ENCODE results near the gene BTG1.

The BTG1 gene

DNA sequence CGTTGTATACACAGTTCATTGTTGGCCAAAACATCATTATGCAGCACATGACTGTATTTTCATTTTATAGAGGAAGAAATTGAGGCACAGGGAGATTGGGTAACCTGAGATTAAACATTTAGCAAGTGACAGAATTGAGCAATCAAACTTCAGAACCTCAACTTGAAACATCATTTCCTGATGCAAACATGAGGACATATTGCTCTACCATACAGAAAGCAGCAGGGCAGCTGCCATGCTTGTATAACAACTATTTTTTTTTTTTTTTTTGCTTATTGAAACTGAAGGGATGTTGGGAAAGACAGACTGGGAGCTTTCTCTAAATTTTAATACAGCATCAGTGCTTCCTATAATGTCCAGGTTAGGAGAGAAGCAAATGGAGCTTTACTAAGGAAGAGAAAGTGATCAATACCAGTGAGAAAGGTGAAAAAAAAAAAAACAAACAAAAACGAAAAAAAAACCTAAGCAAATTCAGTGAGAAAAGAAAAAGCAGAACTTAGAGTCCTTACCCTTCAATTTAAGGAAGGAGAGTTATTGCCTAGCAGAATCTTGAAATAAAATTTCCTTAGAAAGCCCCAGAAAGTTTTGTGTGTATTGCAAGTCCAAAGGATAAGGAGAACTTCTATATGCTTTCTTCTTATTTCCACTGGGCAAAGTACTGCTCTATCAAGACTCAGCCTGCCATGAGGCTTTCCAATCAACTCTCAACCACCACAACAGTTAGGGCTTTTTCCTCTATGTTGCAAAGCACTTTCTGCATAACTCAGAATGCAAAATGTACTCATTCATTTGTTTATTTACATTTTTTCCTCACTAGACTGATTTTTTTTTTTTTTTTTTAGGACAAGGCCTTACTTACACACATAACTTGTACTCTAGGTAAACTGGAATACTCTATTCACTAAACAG lies 21.6 kb downstream of the BTG1 start:
- TF ChIP-seq CTCF (IDR thresholded peaks at IDR 0.05; ENCODE audit: insufficient read depth, missing control alignments): no peak
- peak; percentile 32 for FAIRE-seq
- no peak for DNase-seq (ENCODE audit: insufficient read length, low spot score)

GRCh38 chr12:92122941-92123779 lies 22.5 kb downstream of the BTG1 start:
- FAIRE-seq: no peak
- no peak for TF ChIP-seq CTCF (IDR thresholded peaks at IDR 0.05; ENCODE audit: insufficient read depth, missing control alignments)
- DNase-seq (ENCODE audit: insufficient read length, low spot score): no peak

- no peak for FAIRE-seq
- DNase-seq (ENCODE audit: insufficient read length, low spot score): no peak
- no peak for TF ChIP-seq CTCF (IDR thresholded peaks at IDR 0.05; ENCODE audit: insufficient read depth, missing control alignments)
These were observed 23.8 kb downstream of the BTG1 start for GRCh38 chr12:92121826-92122225.

GRCh38 chr12:92118826-92119536 lies 26.7 kb downstream of the BTG1 start:
- no peak for DNase-seq (ENCODE audit: insufficient read length, low spot score)
- TF ChIP-seq CTCF (IDR thresholded peaks at IDR 0.05; ENCODE audit: insufficient read depth, missing control alignments): no peak
- FAIRE-seq: no peak

DNA sequence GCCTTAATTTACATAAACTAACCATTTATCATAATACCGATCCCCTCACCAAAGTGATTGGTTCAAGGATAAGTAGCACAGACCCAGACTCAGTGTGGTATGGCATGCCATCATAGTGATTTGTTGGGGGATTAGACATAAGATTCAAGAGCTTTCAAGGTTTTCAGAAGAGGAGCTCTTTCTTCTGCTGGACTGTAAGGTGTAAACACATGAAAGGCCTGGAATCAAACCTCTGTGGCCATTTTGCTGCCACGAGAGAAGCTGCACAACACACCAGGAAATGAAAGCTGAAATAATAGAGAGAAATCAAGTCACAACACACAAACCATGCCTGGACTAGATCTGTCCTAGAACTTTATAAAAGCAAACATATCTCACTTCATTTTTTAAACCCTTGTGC lies 30.8 kb downstream of the BTG1 start:
- FAIRE-seq (no peak), DNase-seq (ENCODE audit: insufficient read length, low spot score) (no peak)
- no peak for TF ChIP-seq CTCF (IDR thresholded peaks at IDR 0.05; ENCODE audit: insufficient read depth, missing control alignments)

DNA sequence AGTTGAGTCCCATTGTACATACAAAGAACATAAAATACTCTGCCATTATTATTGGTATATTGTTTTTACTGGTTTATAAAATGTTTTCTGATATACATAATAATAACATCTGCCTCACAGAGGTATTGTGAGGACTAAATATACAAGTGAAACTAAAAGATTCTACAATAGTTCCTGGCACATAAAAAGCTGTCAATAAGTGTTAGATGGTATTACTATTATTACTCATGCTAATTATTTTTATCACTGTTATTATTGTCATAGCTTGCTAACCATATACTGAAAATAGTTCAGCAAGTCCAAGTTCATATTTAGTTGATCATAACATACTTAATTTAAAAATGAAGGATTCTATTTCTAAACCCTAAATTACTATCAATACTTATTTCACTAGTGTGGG lies 34.4 kb downstream of the BTG1 start:
- no peak for TF ChIP-seq CTCF (IDR thresholded peaks at IDR 0.05; ENCODE audit: insufficient read depth, missing control alignments)
- FAIRE-seq (no peak), DNase-seq (ENCODE audit: insufficient read length, low spot score) (no peak)

All from D721Med (cell line).